Activated T-helper 1 cell treated with Interleukin-2 at 50 U/mL for 16 hours (primary cell): ENCODE results near the gene HNRNPU.

ENCODE experiments used
- DNase-seq: peaks from one replicate; pipeline ENCODE4 v3.0.0-alpha.2; 2020; ENCODE audit warnings: low read depth

Gene HNRNPU

DNA sequence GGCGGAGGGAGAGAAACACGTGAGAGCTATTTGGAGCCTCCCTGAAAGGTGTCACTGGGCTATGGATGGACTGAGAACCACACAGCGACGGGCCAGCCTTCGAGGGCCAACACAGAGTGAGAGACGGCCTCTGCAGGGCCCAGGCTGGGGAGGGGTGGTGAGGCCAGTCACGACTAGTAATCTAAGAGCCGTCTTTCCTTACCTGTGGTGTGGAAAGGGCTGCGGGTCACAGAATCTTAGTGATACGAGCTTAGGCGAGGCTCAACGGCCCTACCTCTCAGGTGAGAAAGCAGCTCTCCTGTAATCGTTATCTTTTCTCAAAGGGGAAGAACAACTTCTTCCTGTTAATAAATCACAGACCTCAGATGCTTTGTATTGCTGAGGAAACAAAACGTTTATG is 62.3 kb downstream of the HNRNPU start:
- DNase-seq, result no peak

DNA sequence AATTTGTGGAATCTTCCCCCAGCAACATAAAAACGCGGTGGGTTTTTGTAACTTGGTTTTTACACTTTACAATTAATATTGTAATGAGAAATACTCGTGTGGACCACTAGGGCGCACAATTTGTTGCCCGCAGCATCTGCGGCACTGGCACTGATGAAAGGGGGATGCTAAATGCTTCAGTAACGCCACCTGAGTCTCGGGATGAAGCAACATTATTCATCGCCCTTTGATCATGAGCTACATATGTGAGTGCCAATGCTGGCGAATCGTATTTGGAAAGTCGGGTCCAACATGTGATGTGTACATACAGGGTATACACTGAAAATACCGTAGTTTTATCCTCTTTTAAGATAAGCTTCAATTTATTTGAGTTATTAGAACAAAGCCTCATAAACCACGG is 63.1 kb downstream of the HNRNPU start:
- DNase-seq, result peak; percentile 27

DNA sequence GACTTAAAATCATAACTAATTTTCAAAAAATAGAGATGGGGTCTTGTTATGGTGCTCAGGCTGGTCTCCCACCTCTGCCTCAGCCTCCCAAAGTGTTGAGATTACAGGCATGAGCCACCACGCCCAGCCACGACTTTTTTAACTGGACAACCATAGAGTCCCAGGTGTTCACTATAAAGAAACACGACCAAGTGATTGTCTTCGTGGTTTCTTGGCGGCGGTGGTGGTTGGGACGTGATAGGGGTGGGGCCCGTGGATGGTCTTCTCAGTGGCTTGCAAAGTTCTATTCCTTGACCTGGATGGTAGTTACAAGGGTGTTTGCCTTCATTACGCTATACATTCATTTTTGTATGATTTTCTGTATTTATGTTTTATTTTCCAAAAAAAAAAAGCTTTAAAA is 63.5 kb downstream of the HNRNPU start:
- DNase-seq, result no peak
